ENCODE results near the gene NEURL4. TPM values are rescaled to one million over a fixed set of nuclear protein-coding genes. Genes with fewer than 3 reads are reported as not detected.
"Not testable (repeated sequence)": the region's sequence is repeated elsewhere in the genome, so short reads cannot be mapped to it uniquely, and the experiment has no call there.

The NEURL4 gene
- total RNA-seq, 1 experiment from 2014 or later, result 11.1 TPM

DNA sequence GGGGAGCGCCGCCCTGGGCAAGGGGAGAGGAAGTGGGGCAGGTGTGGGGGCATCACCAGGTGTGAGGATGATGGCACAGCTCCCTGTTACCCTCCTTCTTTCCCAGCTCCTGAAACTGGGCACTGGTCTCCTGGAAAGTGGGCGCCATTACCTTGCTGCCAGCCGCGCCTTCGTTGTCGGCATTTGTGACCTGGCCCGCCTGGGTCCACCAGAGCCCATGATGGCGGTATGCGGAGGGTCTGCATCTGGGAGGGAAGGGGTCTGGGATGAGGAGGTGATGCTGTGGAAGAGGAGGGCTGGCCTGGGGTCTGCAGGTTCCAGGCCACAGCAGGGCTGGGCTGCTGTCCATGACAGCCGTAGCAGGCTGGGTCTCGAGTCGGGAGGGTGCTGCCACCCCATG, 12.7 kb upstream of the NEURL4 start:
- H4K20me1 ChIP-seq (ENCODE audit: insufficient read depth, low read depth, low read length), result no peaks in the 10 kb centered on the region
- H3K4me1 ChIP-seq (ENCODE audit: low read length), result peaks cover 11% of the 10 kb centered on the region
- no peaks in the 10 kb centered on the region for H3K27me3 ChIP-seq (ENCODE audit: low read length)
- no peaks in the 10 kb centered on the region for H3K36me3 ChIP-seq (ENCODE audit: insufficient read depth, low read length)
- DNase-seq, result no peak
- no peak overlapping the region for H3K9ac ChIP-seq (ENCODE audit: low read length)
- no peak overlapping the region for H3K4me3 ChIP-seq (ENCODE audit: low read length)
- peaks cover 8% of the 10 kb centered on the region; the same call in 1 of the 2 replicates for H3K79me2 ChIP-seq (ENCODE audit: low read length)
- no peak overlapping the region for H3K4me2 ChIP-seq (ENCODE audit: low read depth, low read length, poor library complexity, severe bottlenecking)
- H3K27ac ChIP-seq (ENCODE audit: low read length), result no peak overlapping the region
- H3K9me3 ChIP-seq (ENCODE audit: low read length), result no peaks in the 10 kb centered on the region
- H2AFZ ChIP-seq (ENCODE audit: low read length), result no peak overlapping the region
- no peaks in the 10 kb centered on the region for H3K9me2 ChIP-seq (replicated peaks; ENCODE audit: insufficient read depth, low read length)

DNA sequence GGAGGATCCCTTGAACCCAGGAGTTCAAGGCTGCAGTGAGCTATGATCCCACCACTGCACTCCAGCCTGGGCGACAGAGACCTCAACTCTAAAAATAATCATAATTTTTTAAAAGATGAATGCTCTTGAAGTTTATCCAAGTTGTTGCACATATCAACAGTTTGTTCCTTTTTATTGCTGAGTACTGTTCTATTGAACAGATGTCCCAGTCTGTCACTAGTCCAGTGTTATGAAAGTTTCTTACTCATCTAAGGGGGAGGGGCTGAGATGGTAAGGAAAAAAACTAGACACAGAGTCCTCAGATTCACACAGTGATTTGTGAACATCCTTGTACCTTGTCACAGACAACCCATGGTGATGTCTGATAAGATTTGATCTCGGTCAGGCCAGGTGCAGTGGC, 11.0 kb upstream of the NEURL4 start:
- no peak for DNase-seq
- Histone ChIP-seq H3K27me3 (ENCODE audit: low read length) (no peaks in the 10 kb centered on the region), H4K20me1 (ENCODE audit: insufficient read depth, low read depth, low read length) (no peaks in the 10 kb centered on the region), H2AFZ (ENCODE audit: low read length) (no peak overlapping the region), H3K4me1 (ENCODE audit: low read length) (peaks cover 27% of the 10 kb centered on the region), H3K36me3 (ENCODE audit: insufficient read depth, low read length) (no peaks in the 10 kb centered on the region), H3K4me2 (ENCODE audit: low read depth, low read length, poor library complexity, severe bottlenecking) (no peak overlapping the region), H3K27ac (ENCODE audit: low read length) (no peak overlapping the region), H3K9me3 (ENCODE audit: low read length) (no peaks in the 10 kb centered on the region), H3K9me2 (replicated peaks; ENCODE audit: insufficient read depth, low read length) (no peaks in the 10 kb centered on the region), H3K79me2 (ENCODE audit: low read length) (peaks cover 14% of the 10 kb centered on the region), H3K9ac (ENCODE audit: low read length) (no peak overlapping the region), H3K4me3 (ENCODE audit: low read length) (no peak overlapping the region)

DNA sequence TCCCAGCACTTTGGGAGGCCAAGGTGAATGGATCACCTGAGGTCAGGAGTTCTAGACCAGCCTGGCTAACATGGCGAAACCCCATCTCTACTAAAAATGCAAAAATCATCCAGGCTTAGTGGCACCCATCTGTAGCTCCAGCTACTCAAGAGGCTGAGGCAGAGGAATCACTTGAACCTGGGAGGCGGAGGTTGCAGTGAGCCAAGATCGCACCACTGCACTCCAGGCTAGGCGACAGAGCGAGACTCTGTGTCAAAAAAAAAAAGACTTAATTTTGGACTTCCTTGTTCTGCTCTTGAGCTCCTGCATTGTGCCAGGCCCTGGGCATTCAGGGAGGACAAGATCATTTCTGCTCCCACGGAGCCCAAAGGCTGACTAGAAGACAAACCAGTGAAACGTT, 8.5 kb upstream of the NEURL4 start:
- H3K79me2 ChIP-seq (ENCODE audit: low read length), result peaks cover 14% of the 10 kb centered on the region

DNA sequence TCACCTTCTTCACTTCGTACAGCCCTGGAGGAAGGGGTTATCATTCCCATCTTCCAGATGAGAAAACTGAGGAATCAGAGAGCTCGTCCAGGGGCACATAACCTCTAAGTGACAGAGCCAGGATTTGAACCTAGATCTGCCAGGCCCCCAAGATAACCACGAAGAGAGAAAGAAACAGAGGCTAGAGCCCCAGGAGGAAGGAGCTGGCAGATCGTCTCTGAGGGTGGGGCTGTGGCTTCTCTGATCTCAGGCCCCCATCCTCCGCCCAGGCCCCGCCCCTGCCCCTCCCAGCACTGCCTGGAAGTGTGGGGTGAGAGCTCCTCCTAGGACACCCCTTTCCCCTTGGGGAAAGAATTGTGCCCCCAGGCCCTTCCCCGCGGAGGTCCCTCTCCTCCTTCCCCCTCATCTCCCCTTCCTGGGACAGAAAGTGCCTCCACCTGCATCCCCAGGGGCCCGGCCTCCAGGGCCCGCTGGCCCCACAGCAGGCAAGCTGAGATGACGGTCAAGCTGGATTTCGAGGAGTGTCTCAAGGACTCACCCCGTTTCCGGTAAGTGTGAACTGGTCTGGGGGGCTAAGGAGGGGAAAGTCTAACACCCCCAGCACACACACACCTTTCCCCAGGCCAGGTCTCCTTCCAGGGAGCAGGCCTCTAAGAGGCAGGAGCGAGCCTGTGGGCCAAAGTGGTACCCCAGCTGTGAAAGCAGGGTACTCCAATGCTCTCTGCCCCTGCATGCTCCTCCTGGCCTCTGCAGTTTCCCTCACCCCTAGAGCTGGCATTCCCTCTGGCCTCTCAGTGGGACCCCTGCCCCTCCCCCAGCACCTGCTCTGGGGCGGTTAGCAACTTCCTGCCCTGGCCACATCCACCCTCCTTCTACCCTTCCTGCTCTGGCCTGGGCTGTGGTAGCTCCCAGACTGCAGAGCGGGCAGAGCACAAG, 7.4 kb upstream of the NEURL4 start, which contains the start of gene ACAP1:
ACAP1 (plus strand) TSS at position 290 of the 936 bp plus-strand sequence; CDS start at position 496, 206 bp downstream.
- Histone ChIP-seq H3K4me1 (ENCODE audit: low read length) (peaks cover 28% of the 10 kb centered on the region), H3K4me2 (ENCODE audit: low read depth, low read length, poor library complexity, severe bottlenecking) (peak within 1 kb of the TSS; percentile 81), H3K9me2 (replicated peaks; ENCODE audit: insufficient read depth, low read length) (no peaks in the 10 kb centered on the region), H3K79me2 (ENCODE audit: low read length) (peaks cover 14% of the 10 kb centered on the region), H4K20me1 (ENCODE audit: insufficient read depth, low read depth, low read length) (no peaks in the 10 kb centered on the region), H3K36me3 (ENCODE audit: insufficient read depth, low read length) (no peaks in the 10 kb centered on the region), H2AFZ (ENCODE audit: low read length) (peak within 1 kb of the TSS; percentile 11; the same call in 1 of the 2 replicates), H3K27ac (ENCODE audit: low read length) (peak within 1 kb of the TSS; percentile 61), H3K9me3 (ENCODE audit: low read length) (no peaks in the 10 kb centered on the region), H3K4me3 (ENCODE audit: low read length) (peak within 1 kb of the TSS; percentile 79), H3K27me3 (ENCODE audit: low read length) (no peaks in the 10 kb centered on the region), H3K9ac (ENCODE audit: low read length) (peak within 1 kb of the TSS; percentile 79)
- peak; percentile 85 for DNase-seq

More for the DNA sequence above, 8.5 kb upstream of the NEURL4 start:
- peak overlapping the region; percentile 79; the same call in 1 of the 2 replicates for H3K4me3 ChIP-seq (ENCODE audit: low read length)
- not testable (repeated sequence) for H3K9me3 ChIP-seq (ENCODE audit: low read length); H2AFZ ChIP-seq (ENCODE audit: low read length); H3K9me2 ChIP-seq (replicated peaks; ENCODE audit: insufficient read depth, low read length); H3K27me3 ChIP-seq (ENCODE audit: low read length); DNase-seq; H4K20me1 ChIP-seq (ENCODE audit: insufficient read depth, low read depth, low read length); H3K36me3 ChIP-seq (ENCODE audit: insufficient read depth, low read length)
- H3K4me1 ChIP-seq (ENCODE audit: low read length), result peaks cover 28% of the 10 kb centered on the region
- H3K27ac ChIP-seq (ENCODE audit: low read length), result peak overlapping the region; percentile 61
- peak overlapping the region; percentile 79 for H3K9ac ChIP-seq (ENCODE audit: low read length)
- peak overlapping the region; percentile 81 for H3K4me2 ChIP-seq (ENCODE audit: low read depth, low read length, poor library complexity, severe bottlenecking)

DNA sequence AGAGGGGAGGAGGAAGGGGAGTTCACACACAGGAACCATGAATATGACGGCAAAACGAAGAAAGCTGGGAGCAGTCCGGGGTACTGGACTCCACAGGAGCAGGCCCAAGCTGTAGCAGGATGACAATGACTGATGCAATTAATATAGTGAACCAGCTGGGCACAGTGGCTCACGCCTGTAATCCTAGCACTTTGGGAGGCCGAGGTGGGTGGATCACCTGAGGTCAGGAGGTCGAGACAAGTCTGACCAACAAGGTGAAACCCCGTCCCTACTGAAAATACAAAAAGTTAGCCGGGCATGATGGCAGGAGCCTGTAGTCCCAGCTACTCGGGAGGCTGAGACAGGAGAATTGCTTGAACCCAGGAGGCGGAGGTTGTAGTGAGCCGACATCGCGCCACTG, 6.6 kb upstream of the NEURL4 start:
- H3K27ac ChIP-seq (ENCODE audit: low read length); H4K20me1 ChIP-seq (ENCODE audit: insufficient read depth, low read depth, low read length); DNase-seq; H3K27me3 ChIP-seq (ENCODE audit: low read length); H3K9me3 ChIP-seq (ENCODE audit: low read length); H2AFZ ChIP-seq (ENCODE audit: low read length); H3K9me2 ChIP-seq (replicated peaks; ENCODE audit: insufficient read depth, low read length); H3K36me3 ChIP-seq (ENCODE audit: insufficient read depth, low read length): not testable (repeated sequence)
- H3K9ac ChIP-seq (ENCODE audit: low read length), result peak overlapping the region; percentile 79
- H3K4me3 ChIP-seq (ENCODE audit: low read length), result peak overlapping the region; percentile 79
- peaks cover 29% of the 10 kb centered on the region for H3K4me1 ChIP-seq (ENCODE audit: low read length)
- H3K79me2 ChIP-seq (ENCODE audit: low read length), result peaks cover 14% of the 10 kb centered on the region
- peak overlapping the region; percentile 81 for H3K4me2 ChIP-seq (ENCODE audit: low read depth, low read length, poor library complexity, severe bottlenecking)

DNA sequence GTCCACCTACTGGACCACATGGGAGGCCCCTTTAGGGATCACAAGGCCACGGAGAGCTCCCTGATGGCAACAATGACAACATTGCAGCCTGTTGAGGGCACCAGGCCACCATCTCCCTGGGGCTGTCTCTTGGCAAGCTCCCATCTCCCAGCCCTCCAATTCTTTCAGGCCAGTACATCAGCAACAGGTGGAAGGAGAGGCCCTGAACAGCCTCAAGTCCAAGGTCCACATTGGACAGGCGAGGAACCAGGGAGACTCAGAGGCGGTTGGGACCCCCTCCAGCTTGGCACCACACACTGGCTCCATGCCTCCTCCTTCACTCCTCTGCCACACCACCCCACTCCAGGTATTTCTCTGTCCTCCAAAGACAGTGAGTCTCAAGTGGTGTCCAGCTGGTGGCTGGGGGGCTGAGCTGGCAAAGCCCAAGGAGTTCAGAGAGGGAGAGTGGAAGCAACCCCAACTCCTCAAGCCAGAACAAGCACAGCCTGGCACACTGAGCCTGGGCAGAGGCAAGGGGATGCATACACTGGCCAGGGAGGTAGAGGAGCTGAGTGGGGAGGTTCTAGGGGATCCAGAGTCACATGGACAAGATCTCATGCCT, 5.9 kb upstream of the NEURL4 start:
- Histone ChIP-seq H3K9me3 (ENCODE audit: low read length) (no peaks in the 10 kb centered on the region), H3K4me3 (ENCODE audit: low read length) (no peak overlapping the region), H3K36me3 (ENCODE audit: insufficient read depth, low read length) (no peaks in the 10 kb centered on the region), H3K79me2 (ENCODE audit: low read length) (peaks cover 14% of the 10 kb centered on the region), H3K9ac (ENCODE audit: low read length) (peak overlapping the region; percentile 79; the same call in 1 of the 2 replicates), H2AFZ (ENCODE audit: low read length) (no peak overlapping the region; the same call in 1 of the 2 replicates), H3K4me2 (ENCODE audit: low read depth, low read length, poor library complexity, severe bottlenecking) (no peak overlapping the region), H3K27me3 (ENCODE audit: low read length) (no peaks in the 10 kb centered on the region), H4K20me1 (ENCODE audit: insufficient read depth, low read depth, low read length) (no peaks in the 10 kb centered on the region), H3K9me2 (replicated peaks; ENCODE audit: insufficient read depth, low read length) (no peaks in the 10 kb centered on the region), H3K4me1 (ENCODE audit: low read length) (peaks cover 35% of the 10 kb centered on the region), H3K27ac (ENCODE audit: low read length) (no peak overlapping the region)
- DNase-seq, result no peak

DNA sequence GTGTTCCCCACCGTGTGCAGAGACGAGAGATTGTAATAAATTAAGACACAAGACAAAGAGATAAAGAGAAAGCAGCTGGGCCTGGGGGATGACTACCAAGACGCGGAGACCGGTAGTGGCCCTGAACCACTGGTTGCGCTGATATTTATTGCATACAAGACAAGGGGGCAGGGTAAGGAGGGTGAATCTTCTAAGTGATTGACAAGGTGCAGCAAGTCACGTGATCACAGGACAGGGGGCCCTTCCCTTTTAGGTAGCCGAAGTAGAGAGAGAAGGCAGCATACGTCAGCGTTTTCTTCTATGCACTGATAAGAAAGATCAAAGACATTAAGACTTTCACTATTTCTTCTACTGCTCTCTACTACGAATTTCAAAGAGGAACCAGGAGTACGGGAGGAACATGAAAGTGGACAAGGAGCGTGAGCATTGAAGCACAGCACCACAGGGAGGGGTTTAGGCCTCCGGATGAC, 3.5 kb upstream of the NEURL4 start:
- not testable (repeated sequence) for H3K9ac ChIP-seq (ENCODE audit: low read length); H2AFZ ChIP-seq (ENCODE audit: low read length); DNase-seq; H4K20me1 ChIP-seq (ENCODE audit: insufficient read depth, low read depth, low read length); H3K9me2 ChIP-seq (replicated peaks; ENCODE audit: insufficient read depth, low read length); H3K4me3 ChIP-seq (ENCODE audit: low read length); H3K4me2 ChIP-seq (ENCODE audit: low read depth, low read length, poor library complexity, severe bottlenecking); H3K9me3 ChIP-seq (ENCODE audit: low read length); H3K36me3 ChIP-seq (ENCODE audit: insufficient read depth, low read length); H3K27me3 ChIP-seq (ENCODE audit: low read length); H3K27ac ChIP-seq (ENCODE audit: low read length)
- Histone ChIP-seq H3K4me1 (ENCODE audit: low read length) (peaks cover 44% of the 10 kb centered on the region), H3K79me2 (ENCODE audit: low read length) (peaks cover 25% of the 10 kb centered on the region)

DNA sequence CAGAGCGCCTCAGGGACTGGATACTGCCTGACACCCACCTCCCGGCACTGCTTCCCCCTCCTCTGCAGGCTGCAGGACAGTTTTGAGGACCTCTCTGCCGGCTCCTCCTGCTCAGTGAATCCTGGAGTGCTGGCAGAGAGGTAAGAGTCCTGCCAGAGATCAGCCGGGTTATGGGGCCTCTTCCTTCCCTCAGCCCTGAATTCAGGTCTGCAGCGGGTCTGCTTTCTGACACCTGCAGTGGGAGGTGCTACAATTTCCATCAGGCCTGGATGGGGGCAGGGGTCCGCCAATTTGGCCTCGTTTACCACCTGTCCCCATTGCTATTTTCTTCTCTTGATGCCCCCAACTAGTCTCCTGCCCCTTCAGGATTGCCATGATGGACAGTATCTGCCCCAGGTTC, 3.0 kb upstream of the NEURL4 start:
- Histone ChIP-seq H3K27ac (ENCODE audit: low read length) (no peak overlapping the region), H3K36me3 (ENCODE audit: insufficient read depth, low read length) (no peaks in the 10 kb centered on the region), H4K20me1 (ENCODE audit: insufficient read depth, low read depth, low read length) (no peaks in the 10 kb centered on the region), H3K79me2 (ENCODE audit: low read length) (peaks cover 27% of the 10 kb centered on the region), H3K9ac (ENCODE audit: low read length) (no peak overlapping the region), H3K4me3 (ENCODE audit: low read length) (no peak overlapping the region), H3K4me2 (ENCODE audit: low read depth, low read length, poor library complexity, severe bottlenecking) (no peak overlapping the region), H2AFZ (ENCODE audit: low read length) (no peak overlapping the region), H3K9me2 (replicated peaks; ENCODE audit: insufficient read depth, low read length) (no peaks in the 10 kb centered on the region), H3K9me3 (ENCODE audit: low read length) (no peaks in the 10 kb centered on the region), H3K4me1 (ENCODE audit: low read length) (peaks cover 43% of the 10 kb centered on the region), H3K27me3 (ENCODE audit: low read length) (no peaks in the 10 kb centered on the region)
- no peak for DNase-seq

All from Karpas-422 (cell line).